ENCODE results near the gene DAGLA.

DAGLA gene

GRCh38 chr11:61682093-61682732, 2.0 kb downstream of the DAGLA start:
- DNase-seq (ENCODE audit: low read depth): no peak
- H3K4me3 ChIP-seq (ENCODE audit: low read length): no peak overlapping the region
- TF ChIP-seq CTCF (conservative IDR thresholded peaks at IDR 0.05; ENCODE audit: low read depth, low read length): no peak

DNA sequence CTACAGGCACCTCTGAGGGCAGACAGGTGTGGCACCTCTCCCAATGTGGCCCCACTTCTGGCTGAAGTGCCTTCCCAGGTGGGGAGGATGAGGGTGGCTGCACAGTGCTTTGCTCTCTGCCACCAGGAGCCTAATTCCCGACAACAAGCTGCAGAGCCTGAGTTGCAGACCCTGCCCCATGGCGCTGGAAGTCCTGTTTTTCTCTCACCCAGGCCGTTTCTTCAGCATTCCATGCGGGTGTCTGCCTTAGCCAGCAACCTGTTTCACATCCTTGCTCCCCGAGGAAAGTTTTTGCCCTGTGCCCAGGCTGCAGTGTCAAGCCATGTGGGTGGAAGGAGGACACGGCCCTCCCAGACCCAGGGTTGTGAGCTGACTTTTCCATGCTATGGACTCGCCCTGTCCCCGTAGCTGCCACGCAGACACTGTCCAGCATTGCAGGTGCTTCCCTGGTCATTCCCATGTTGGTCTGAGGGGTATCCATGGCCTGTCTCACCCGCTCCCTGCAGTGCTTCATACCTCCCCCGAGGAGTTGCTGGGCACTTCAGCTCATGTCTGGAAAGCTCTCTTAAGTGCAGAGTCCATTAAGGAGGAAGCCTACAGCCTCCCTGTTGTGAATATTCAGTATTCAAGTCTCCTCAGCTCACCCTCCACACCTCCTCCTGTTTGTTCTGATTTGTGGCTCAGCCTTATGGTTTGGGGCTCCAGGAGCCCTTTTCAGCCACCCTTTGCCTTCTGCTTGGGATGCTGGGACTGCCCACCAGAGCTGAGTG, 2.9 kb downstream of the DAGLA start:
- no peak overlapping the region for H3K4me3 ChIP-seq (ENCODE audit: low read length)
- TF ChIP-seq CTCF (conservative IDR thresholded peaks at IDR 0.05; ENCODE audit: low read depth, low read length): no peak
- no peak for DNase-seq (ENCODE audit: low read depth)

DNA sequence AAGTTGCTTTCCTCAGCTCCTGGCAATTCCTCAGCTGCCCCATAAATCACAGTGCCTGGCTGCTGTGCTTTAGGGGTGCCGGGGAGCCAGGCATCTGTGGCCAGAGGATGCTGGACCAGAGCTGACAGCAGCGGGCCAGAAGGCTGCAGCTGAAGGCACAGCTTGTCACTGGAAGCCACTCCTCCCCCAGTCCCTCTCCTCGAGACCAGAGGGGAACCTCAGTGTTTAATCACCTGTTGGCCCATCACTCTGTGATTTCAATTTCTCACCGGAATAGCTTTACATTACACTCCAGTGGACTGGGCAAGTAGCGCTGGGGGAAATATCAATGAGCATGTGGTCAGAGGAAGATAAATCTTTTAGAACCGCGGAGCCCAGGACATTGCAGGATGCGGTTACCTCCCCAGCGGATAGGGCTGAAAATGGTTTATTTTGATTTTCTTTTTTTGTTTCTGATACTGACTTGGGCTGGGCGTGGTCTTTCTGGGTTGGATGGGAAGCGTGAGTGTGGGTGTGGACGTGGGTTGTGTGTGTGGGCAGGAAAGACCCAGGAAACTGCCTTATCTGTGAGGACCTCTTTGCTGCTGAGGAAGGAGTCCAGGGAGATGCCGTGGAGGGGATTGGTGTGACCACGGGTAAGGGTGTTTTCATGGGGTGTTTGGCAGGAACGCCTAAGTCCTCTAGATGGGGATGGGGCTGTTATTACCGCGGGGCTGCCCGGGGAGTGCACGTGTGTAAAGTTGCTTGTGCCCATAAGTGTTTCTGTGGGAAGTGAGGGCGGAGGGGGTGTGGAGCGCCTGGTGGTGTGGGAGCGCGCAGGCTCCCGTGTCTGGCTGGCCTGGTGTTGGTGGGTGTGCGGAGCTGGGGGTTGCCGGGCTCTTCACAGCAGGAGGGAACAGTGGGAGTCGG, 4.0 kb downstream of the DAGLA start:
- TF ChIP-seq CTCF (conservative IDR thresholded peaks at IDR 0.05; ENCODE audit: low read depth, low read length): no peak
- no peak overlapping the region for H3K4me3 ChIP-seq (ENCODE audit: low read length)
- no peak for DNase-seq (ENCODE audit: low read depth)

- no peak overlapping the region for H3K4me3 ChIP-seq (ENCODE audit: low read length)
- no peak for TF ChIP-seq CTCF (conservative IDR thresholded peaks at IDR 0.05; ENCODE audit: low read depth, low read length)
- DNase-seq (ENCODE audit: low read depth): no peak
These were observed 4.9 kb downstream of the DAGLA start for GRCh38 chr11:61684870-61685616.

GRCh38 chr11:61685617-61685967, 5.4 kb downstream of the DAGLA start:
- DNase-seq (ENCODE audit: low read depth): no peak
- H3K4me3 ChIP-seq (ENCODE audit: low read length): no peak overlapping the region
- TF ChIP-seq CTCF (conservative IDR thresholded peaks at IDR 0.05; ENCODE audit: low read depth, low read length): no peak

DNA sequence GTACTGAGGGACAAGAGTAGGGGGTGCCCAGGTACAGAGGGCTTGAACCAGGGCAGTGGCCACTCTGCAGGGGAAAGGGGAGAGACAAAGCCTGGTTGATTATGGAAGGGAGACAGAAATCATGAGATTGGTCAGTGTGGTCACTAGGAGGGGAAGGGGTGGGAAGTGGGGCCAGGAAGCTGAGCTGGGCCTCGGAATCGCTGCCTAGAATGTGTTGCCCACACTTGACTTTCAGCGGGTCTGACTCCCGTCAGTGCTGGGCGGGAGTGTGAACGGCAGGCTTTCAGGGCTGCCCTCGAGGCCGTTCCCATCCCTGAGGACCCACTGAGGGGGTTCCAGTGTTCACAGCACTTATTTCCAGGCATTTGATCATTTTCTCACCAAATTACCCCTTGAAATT, 5.9 kb downstream of the DAGLA start:
- TF ChIP-seq CTCF (conservative IDR thresholded peaks at IDR 0.05; ENCODE audit: low read depth, low read length): no peak
- H3K4me3 ChIP-seq (ENCODE audit: low read length): no peak overlapping the region
- DNase-seq (ENCODE audit: low read depth): no peak

Data from retinal pigment epithelial cell (primary cell).